ENCODE measurements around the gene CD14.
A peak's percentile ranks its signal among the peaks of the same experiment; 100 is the strongest.
"Not testable (repeated sequence)": the region's sequence is repeated elsewhere in the genome, so short reads cannot be mapped to it uniquely, and the experiment has no call there.

Gene CD14

GRCh38 chr5:140634103-140634502, 1.1 kb upstream of the CD14 start:
- DNase-seq: no peak

DNA sequence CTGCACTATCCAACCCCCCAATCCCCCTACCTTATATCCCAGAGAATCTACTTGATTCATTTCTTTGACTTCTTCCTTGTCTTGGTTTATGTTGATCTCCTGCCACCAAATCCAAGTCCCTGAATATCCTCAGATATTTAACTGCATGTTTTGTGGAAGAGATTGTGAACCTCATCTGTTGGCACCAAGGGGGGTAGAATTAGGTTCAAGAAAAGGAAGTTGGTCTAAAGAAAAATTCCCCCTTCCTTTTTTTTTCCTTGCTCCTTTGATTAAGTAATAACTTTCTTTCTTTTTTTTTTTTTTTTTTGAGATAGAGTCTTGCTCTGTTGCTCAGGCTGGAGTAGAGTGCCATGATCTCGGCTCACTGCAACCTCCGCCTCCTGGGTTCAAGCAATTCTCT, 526 bp upstream of the CD14 start:
- DNase-seq: no peak

- peak; percentile 25 for DNase-seq
Observed at GRCh38 chr5:140632366-140633020, 482 bp downstream of the CD14 start.

DNA sequence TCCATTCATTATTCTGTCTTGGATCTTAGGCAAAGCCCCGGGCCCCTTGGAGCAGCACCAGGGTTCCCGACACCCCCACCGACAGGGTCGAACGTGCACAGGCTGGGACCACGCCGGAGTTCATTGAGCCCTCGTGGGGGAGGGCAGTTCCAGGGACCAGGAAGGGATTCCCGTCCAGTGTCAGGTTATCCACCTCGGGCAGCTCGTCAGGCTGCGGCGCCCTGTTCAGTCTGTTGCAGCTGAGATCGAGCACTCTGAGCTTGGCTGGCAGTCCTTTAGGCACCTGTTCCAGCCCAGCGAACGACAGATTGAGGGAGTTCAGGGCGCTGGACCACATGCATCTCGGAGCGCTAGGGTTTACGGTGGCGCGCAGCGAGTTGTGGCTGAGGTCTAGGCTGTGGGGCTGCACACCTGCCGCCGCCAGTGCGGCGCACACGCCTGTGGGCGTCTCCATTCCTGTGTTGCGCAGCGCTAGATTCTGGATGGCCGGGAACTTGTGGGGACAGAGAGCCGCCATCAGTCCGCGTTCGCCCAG, 1.1 kb downstream of the CD14 start:
- DNase-seq: peak; percentile 25

GRCh38 chr5:140631036-140631417, 1.9 kb downstream of the CD14 start:
- no peak for DNase-seq

DNA sequence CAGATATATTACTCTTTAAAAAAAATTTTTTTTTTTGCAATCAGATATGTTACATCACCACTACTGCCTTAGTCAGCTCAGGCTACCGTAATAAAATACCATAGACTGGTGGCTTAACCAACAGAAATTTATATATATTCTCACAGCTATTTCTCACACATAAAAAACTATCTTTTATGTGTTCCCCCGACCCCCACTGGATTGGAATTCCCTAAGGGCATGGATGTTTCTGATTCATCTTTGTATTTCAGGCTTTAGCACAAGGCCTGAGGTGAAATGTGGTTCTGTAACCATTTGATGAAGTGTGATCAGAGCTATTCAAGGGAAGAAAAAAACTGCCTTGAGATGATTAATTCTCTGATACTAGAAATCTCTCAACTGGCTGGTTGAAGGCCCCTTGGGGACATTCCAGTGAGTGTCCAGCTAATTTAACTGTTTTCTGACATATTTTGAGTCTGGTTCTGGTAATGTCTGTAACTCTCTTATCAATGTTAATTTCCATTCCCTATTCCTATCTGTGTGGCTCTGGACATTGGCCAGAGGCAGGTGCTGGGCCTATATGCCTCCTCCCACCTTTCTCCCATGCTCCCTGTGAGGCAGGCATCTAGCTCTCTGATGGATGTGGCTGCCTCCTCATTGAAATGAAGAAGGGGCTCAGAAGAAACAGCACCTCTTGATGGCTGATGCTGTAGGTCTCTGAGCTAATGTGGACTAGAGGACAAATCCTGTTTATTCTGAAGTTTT, 2.5 kb downstream of the CD14 start:
- no peak for DNase-seq

- DNase-seq: no peak
Observed at GRCh38 chr5:140628711-140629110, 4.3 kb downstream of the CD14 start.

GRCh38 chr5:140627972-140628371, 5.0 kb downstream of the CD14 start:
- DNase-seq: no peak

GRCh38 chr5:140624886-140625285, 8.1 kb downstream of the CD14 start:
- DNase-seq: not testable (repeated sequence)

DNA sequence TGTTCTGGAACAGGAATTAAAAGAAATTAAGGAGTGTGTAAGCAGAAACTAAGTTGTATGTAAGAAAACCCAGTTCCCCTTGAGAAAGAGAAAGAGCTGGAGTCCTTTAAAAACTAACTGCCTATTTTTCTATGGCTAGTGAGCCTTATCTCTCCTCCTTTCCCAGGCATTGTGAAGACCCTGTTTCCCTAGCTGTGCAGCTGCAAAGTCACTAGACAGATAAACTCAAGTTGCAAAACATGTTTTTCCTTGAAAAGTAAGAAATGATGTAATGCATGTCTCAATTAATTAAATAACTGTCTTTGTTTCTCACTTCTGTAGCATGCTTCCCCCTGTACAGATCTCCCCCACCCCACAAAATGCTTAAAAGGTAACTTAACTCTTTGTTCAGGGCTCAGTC, 9.9 kb downstream of the CD14 start:
- not testable (repeated sequence) for DNase-seq

DNA sequence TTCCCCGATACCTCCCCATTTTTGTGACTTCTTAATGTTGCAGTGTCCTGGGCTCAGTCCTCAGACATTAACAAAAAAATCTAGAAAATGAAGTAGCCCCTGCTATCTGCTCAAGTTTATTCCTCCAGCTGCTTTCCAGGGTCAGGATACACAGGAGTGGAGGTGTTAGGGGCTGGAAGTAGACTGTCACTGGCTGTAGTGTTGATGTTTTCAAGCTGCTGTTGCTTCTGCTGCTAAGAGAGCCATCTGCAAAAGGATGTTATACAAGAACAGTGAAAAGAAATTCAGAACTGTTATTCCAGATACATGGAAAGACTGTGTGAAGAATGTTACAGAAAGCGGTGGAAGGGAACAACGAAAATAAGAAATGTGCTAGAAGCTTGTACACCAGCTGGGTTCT, 10.7 kb downstream of the CD14 start:
- no peak for DNase-seq

- no peak for DNase-seq
Observed at GRCh38 chr5:140611020-140611521, 21.9 kb downstream of the CD14 start.

GRCh38 chr5:140609126-140609525, 23.8 kb downstream of the CD14 start:
- DNase-seq: no peak

GRCh38 chr5:140608722-140609121, 24.3 kb downstream of the CD14 start:
- DNase-seq: no peak

- no peak for DNase-seq
Observed at GRCh38 chr5:140607031-140607430, 25.9 kb downstream of the CD14 start.

DNA sequence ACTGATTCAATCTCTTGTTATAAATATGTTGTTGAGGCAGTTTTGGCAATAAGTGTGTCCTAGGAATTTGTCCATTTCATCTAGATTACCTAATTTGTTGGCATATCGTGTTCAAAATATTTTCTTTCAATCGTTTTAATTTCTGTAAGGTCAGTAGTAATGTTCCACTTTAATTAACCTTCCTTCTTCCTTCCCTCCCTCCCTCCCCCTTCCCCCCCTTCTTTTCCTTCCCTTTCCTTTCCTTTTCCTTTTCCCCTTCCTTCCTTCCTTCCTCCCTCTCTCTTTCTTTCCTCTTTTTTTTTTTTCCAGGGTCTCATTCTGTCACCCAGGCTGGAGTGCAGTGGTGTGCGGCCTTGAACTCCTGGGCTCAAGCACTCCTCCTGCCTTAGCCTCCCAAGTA, 27.1 kb downstream of the CD14 start:
- DNase-seq: no peak

DNA sequence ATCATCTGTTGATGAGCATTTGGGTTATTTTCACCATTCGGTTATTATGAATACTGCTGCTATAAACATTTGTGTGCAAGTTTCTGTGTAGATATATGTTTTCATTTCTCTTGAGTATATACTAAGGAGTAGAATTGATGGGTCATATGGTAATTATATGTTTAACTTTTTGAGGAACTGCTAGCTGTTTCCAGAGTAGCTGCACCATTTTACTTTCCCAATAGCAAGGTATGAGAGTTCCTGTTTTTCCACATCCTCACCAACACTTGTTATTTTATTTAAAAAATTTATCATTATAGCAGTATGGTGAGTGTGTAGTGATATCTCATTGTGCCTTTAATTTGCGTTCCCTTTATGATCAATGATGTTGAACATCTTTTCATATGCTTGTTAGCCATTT, 29.2 kb downstream of the CD14 start:
- no peak for DNase-seq

- DNase-seq: not testable (repeated sequence)
Observed at GRCh38 chr5:140603446-140603698, 29.6 kb downstream of the CD14 start.

DNA sequence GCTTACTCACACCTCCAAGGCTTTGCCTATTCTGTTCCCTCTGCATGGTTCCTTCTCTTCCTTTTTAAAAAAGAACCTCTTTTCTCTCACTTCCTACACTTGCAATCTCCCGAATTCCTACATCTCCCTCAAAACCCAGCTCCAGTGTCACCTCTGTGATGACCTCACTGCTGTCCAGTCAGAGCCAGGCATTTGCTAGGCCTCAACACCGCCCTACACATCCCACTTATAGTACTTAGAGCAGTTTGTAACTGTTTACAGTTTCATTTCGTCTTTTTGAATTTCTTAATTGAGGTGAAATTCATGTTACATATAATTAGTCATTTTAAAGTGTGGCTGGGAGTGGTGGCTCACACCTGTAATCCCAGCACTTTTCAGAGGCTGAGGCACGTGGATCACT, 30.8 kb downstream of the CD14 start:
- DNase-seq: no peak

- no peak for DNase-seq
Observed at GRCh38 chr5:140600096-140600495, 32.9 kb downstream of the CD14 start.

DNA sequence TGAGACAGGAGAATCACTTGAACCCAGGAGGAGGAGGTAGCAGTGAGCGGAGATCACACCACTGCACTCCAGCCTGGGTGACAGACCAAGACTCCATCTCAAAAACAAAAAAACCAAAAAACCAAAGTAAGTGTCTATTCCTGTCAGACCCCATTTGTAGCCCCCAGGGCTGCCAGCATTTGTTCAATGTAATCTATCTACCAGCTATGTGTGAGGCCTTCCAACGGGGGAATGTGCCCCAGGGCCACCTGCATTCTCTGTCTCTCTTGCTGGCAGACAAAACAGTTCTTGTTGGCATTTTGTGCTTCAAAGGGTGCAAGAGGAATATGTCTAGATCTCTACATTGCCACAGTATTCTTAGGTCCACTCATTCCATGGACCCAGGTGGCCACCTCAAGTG, 34.1 kb downstream of the CD14 start:
- DNase-seq: no peak

GRCh38 chr5:140596321-140596741, 36.6 kb downstream of the CD14 start:
- no peak for DNase-seq

DNA sequence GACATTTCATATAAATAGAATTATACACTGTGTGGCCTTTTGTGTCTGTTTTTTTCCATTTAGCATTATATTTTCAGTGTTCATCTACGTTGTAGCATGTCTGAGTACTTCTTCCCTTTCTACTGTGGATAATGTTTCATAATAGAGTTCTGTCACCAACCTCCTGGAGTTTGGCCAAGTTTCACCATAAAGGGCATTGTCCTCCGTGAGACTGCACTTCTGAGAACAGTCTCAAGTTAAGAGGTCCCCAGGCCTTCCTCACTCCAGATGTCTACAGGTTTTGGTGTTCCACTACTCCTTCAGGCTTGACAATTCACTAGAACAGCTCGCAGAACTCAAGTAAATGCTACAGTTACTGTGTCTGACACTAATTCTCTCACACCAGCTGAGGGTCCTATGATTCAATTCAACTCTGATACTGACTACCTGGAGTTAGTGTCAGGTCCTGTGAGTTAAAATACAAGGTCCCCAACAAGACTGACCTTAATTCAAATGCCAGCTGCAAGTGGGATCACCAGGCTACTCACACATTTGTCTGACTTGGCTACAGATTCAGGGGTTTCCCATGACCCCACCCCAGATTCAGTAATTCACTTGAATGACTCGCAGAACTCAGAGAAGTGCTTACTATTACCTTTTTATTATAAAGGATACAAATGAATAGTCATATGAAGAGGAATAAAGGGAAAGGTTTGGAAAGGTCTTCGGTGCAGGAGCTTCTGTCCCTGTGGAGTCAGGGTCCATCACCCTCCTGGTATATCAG, 37.3 kb downstream of the CD14 start:
- DNase-seq: no peak

- DNase-seq: no peak
Observed at GRCh38 chr5:140594169-140594568, 38.8 kb downstream of the CD14 start.

Measured in NCI-H2227 treated with DMSO at 0.1 percent for 48 hours (cell line).